ENCODE measurements around the gene SAP30BP. TPM values are rescaled to one million over a fixed set of nuclear protein-coding genes. Genes with fewer than 3 reads are reported as not detected.
A peak's percentile ranks its signal among the peaks of the same experiment; 100 is the strongest.

Gene SAP30BP
- total RNA-seq, 1 donor from 2014 or later: 59.9 TPM

GRCh38 chr17:75692976-75693375, 25.8 kb downstream of the SAP30BP start:
- Mint-ChIP-seq H3K4me1 (ENCODE audit: low read depth) (peaks cover 87% of the 10 kb centered on the region), H3K4me3 (ENCODE audit: unreplicated experiment) (no peak overlapping the region), H3K36me3 (ENCODE audit: low read depth) (peaks cover 13% of the 10 kb centered on the region), H3K27ac (ENCODE audit: unreplicated experiment) (peak overlapping the region; percentile 95), H3K27me3 (ENCODE audit: low read depth) (no peaks in the 10 kb centered on the region), H3K9me3 (ENCODE audit: low read depth) (no peaks in the 10 kb centered on the region)
- DNase-seq (ENCODE audit: low spot score): peak; percentile 72
- TF ChIP-seq CTCF (IDR thresholded peaks at IDR 0.05): no peak

GRCh38 chr17:75693500-75694481, 26.7 kb downstream of the SAP30BP start:
- no peaks in the 10 kb centered on the region for H3K9me3 Mint-ChIP-seq (ENCODE audit: low read depth)
- peaks cover 85% of the 10 kb centered on the region for H3K4me1 Mint-ChIP-seq (ENCODE audit: low read depth)
- no peaks in the 10 kb centered on the region for H3K27me3 Mint-ChIP-seq (ENCODE audit: low read depth)
- DNase-seq (ENCODE audit: low spot score): peak; percentile 97
- TF ChIP-seq CTCF (IDR thresholded peaks at IDR 0.05): peak; percentile 61
- peak overlapping the region; percentile 95 for H3K27ac Mint-ChIP-seq (ENCODE audit: unreplicated experiment)
- H3K4me3 Mint-ChIP-seq (ENCODE audit: unreplicated experiment): peak overlapping the region; percentile 26
- H3K36me3 Mint-ChIP-seq (ENCODE audit: low read depth): peaks cover 13% of the 10 kb centered on the region

GRCh38 chr17:75694536-75694935, 27.4 kb downstream of the SAP30BP start:
- no peaks in the 10 kb centered on the region for H3K9me3 Mint-ChIP-seq (ENCODE audit: low read depth)
- DNase-seq (ENCODE audit: low spot score): no peak
- TF ChIP-seq CTCF (IDR thresholded peaks at IDR 0.05): peak; percentile 9
- H3K36me3 Mint-ChIP-seq (ENCODE audit: low read depth): peaks cover 14% of the 10 kb centered on the region
- no peaks in the 10 kb centered on the region for H3K27me3 Mint-ChIP-seq (ENCODE audit: low read depth)
- peaks cover 83% of the 10 kb centered on the region for H3K4me1 Mint-ChIP-seq (ENCODE audit: low read depth)
- H3K27ac Mint-ChIP-seq (ENCODE audit: unreplicated experiment): peak overlapping the region; percentile 95
- peak overlapping the region; percentile 24 for H3K4me3 Mint-ChIP-seq (ENCODE audit: unreplicated experiment)

- peaks cover 88% of the 10 kb centered on the region for H3K4me1 Mint-ChIP-seq (ENCODE audit: low read depth)
- no peak overlapping the region for H3K4me3 Mint-ChIP-seq (ENCODE audit: unreplicated experiment)
- no peaks in the 10 kb centered on the region for H3K9me3 Mint-ChIP-seq (ENCODE audit: low read depth)
- DNase-seq (ENCODE audit: low spot score): no peak
- no peaks in the 10 kb centered on the region for H3K27me3 Mint-ChIP-seq (ENCODE audit: low read depth)
- no peak for TF ChIP-seq CTCF (IDR thresholded peaks at IDR 0.05)
- peaks cover 15% of the 10 kb centered on the region for H3K36me3 Mint-ChIP-seq (ENCODE audit: low read depth)
- H3K27ac Mint-ChIP-seq (ENCODE audit: unreplicated experiment): peak overlapping the region; percentile 95
Observed at GRCh38 chr17:75695141-75695829, 28.1 kb downstream of the SAP30BP start.

- H3K9me3 Mint-ChIP-seq (ENCODE audit: low read depth): no peaks in the 10 kb centered on the region
- H3K27ac Mint-ChIP-seq (ENCODE audit: unreplicated experiment): peak overlapping the region; percentile 33
- no peaks in the 10 kb centered on the region for H3K27me3 Mint-ChIP-seq (ENCODE audit: low read depth)
- DNase-seq (ENCODE audit: low spot score): no peak
- no peak overlapping the region for H3K4me3 Mint-ChIP-seq (ENCODE audit: unreplicated experiment)
- H3K36me3 Mint-ChIP-seq (ENCODE audit: low read depth): peaks cover 19% of the 10 kb centered on the region
- TF ChIP-seq CTCF (IDR thresholded peaks at IDR 0.05): no peak
- H3K4me1 Mint-ChIP-seq (ENCODE audit: low read depth): peaks cover 88% of the 10 kb centered on the region
Observed at GRCh38 chr17:75695830-75696271, 28.7 kb downstream of the SAP30BP start.
